NK-92 (cell line): ENCODE results near the gene IL18RAP.

ENCODE experiments used
- DNase-seq: peaks from one replicate; lab custom pipeline; 2025; ENCODE audit not compliant: unreplicated experiment; lab: John Stamatoyannopoulos, UW

Gene IL18RAP

DNA sequence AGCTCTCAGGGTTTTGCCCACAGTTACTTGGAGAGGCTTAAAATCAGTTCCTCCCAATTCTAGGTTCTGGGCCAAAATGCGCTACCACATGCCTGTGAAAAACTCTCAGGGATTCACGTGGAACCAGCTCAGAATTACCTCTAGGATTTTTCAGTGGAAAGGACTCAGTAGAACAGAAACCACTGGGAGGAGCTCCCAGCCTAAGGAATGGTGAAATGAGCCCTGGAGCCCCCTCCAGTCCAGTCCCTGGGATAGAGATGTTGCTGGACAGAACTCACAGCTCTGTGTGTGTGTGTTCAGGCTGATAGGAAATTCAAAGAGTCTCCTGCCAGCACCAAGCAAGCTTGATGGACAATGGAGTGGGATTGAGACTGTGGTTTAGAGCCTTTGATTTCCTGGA is 29.0 kb downstream of the IL18RAP start:
- no peak for DNase-seq

DNA sequence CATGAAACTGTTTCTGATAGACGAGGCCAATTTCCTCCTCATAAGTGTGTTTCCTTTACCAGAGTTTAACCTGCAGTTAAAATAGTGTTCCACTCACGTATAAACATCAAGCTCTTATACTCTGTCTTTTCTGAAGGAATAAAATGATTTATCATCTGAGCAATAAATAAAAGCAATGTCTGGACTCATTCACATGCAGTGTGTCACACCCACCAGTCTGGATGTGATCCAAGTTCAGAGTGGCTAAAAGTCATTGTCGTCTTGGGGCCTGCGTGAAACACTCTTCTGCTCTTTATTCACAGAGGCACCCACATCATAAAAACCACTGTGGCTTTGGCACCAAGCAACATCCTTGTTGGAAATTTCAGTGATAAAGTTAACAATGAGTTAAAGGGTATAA is 30.5 kb downstream of the IL18RAP start:
- no peak for DNase-seq

DNA sequence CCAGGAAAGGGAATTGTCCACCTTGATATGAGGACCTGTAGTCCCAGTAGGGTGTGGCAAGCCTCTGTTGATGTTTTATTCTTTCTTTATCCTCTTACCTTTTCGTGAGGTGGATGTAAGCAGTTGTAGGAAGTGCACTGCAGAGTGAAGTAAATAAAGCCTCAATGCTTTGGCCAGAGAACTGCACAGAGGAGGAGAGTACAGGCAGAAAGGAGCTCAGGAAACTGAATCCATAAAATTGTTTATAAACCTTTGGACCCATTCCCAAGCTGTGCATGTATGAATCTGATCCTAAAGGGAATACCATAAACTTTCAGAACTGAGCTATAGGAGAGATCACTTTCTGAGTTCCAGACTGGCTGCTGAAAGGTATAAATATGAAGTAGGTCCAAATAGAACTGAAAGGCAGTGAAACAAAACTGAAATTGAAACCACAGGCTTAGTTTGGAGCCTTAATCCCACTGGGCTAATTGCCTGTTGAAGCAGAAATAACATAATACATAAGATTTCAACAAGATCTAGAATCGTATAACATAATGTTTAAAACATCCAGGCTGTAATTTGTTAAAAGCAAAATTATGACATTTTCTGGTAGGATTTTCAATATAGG is 32.2 kb downstream of the IL18RAP start:
- no peak for DNase-seq

DNA sequence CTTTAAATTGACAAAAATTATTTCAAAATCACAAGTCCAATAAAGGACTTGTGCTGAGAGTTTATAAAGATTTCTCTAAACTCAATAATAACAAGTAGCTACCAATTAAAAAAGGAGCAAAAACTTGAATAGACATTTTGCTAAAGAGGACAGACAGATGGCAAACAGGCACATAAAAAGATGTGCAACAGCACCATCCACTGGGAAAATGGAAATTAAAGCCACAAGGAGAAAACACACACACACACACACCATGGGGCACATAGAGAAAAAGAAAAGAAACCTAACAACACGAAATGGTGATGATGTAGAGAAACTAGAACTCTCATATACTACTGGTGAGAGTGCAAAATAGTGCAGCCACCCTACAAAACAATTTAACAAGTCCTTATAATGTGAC is 37.5 kb downstream of the IL18RAP start:
- DNase-seq, result no peak

GRCh38 chr2:102461188-102461587 is 38.2 kb downstream of the IL18RAP start:
- no peak for DNase-seq

- no peak for DNase-seq
Observed at GRCh38 chr2:102463160-102463559, 40.2 kb downstream of the IL18RAP start.

DNA sequence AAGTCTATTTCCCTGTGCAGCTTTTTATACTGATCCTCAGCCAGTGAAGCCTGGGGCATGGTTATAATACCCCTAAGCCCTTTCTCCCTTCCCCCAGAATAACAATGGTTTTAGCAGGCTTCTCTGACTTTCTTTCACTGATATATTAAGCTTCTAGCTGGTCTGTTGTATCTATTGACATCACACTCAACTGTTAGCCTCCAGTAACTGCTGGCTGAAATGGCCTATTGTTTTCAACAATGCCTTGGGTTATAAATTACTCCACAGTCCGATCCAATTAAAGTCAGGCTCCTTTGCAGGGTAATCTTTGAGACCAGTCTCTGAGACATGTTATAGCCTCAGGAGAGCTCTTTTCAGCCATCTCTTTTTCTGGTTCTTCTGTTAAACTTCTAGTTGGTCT is 47.2 kb downstream of the IL18RAP start:
- DNase-seq, result no peak

- no peak for DNase-seq
Observed at GRCh38 chr2:102473020-102473419, 50.1 kb downstream of the IL18RAP start, which contains the start of gene SLC9A4. Gene SLC9A4 (plus strand): TSS chr2:102473226. CDS start chr2:102473760, 534 bp downstream.

DNA sequence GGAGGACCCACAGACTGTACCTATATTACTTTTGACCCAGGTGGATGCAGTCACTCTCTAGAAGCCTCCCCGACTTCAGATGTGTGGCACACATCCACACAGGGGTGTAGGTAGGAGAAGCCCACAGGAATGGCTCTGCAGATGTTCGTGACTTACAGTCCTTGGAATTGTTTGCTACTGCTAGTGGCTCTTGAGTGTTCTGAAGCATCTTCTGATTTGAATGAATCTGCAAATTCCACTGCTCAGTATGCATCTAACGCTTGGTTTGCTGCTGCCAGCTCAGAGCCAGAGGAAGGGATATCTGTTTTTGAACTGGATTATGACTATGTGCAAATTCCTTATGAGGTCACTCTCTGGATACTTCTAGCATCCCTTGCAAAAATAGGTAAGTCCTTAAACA is 50.7 kb downstream of the IL18RAP start:
- no peak for DNase-seq

- DNase-seq, result no peak
Observed at GRCh38 chr2:102474785-102475184, 51.8 kb downstream of the IL18RAP start.

- DNase-seq, result no peak
Observed at GRCh38 chr2:102478686-102479470, 55.9 kb downstream of the IL18RAP start.

DNA sequence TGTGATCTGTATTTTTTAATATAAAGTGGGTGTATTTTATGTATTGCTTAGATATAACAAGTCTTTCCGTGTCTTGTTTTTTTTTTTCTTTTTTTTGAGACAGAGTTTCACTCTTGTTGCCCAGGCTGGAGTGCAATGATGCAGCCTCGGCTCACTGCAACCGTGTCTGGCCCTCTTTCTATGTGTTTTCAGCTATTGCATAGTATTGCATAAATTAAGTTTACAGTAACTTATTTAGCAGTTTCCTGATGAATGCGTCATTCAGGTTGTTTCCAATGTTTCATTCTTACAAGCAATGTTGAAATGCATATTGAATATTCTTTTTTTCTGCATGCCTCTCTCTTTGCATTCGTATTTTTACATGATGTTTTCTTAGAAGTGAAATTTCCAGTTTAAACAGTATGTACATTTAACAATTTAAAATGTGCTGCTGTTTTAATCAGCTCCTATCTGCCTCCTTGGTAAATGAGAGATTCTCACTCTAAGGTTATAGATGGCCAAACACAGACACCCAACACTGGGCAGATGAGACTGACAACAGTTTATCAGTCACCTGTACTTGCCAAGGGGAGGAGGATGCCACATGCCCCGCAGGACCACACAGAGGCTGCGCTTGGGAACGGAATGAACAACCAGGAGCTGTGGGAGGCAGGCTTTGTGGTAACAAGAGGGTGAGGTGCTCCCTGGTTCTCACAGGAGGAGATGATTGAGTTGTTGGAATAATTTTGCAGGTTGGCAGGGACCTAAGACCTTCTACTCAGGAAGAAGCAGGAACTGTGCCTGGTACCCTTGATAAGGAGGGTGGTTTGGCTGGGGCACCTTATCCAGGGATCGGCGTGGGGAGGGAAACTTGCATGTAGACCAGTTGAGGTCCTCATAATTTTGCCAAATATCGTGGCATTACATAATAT is 57.6 kb downstream of the IL18RAP start:
- no peak for DNase-seq

GRCh38 chr2:102481931-102482330 is 59.0 kb downstream of the IL18RAP start:
- no peak for DNase-seq

GRCh38 chr2:102483086-102483485 is 60.1 kb downstream of the IL18RAP start:
- DNase-seq, result no peak

GRCh38 chr2:102484310-102485061 is 61.5 kb downstream of the IL18RAP start:
- DNase-seq, result no peak

DNA sequence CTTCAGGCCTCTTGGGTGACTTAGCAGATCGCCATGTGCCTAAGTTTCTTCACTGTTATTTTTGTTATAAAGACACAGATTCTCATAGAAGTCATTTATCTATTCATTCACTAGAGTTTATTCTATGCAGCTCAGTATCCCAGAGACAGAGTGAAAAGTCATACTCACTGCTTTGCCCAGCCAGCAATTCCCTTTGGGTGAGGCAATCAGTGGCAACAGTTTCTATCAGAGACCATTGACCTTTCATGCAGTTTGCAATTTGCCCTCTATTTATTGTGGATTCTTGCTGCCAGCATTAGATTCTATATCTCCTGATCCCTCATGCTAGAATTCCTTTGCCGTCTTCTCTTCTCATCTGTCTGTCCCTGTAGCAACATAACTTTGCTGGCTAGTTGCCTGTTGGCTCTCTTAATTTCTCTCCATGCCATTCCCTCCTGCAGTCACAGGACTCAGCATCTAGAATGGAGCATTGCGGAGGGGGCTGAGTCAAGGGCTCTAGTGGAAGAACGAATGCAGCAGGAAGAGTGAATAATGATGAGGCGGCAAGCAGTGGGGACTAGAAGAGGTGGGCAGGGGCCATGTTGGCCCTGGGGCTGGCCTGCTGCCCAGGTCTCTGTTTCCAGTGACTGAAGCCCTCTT is 62.3 kb downstream of the IL18RAP start:
- no peak for DNase-seq

GRCh38 chr2:102486941-102487702 is 64.2 kb downstream of the IL18RAP start:
- no peak for DNase-seq

DNA sequence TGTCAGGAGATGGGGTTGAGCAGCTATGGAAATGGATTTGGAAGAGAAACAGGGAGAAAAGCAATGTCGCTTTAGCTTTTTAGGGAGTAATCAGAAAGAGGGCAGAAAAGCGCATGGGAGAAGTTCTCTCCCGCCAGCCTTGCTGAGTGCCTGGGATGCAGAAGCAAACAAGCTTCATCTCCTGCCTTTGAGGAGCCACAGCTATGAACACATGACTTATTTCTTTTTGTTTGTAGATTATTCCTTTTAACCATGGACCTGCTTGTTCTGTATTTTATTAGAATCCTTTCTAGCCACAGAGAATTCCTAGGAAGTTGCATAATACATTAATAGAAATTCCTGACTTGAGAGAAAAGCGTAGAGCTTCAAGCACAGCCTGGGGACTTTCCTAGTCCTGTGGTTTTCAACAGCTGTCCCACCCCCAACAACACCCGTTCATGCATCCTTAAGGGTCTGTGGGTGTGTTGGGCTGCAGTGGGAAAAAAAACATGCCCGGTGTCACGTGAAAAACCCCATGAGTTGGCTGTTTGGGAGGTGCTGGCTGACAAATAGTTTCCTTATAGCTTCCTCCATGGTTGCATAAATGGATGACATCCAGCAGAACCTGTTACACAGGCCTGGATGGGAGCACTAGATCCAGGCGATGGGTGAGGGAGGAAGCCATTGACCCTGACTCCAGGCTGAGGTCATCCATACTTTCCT is 65.0 kb downstream of the IL18RAP start:
- no peak for DNase-seq

- no peak for DNase-seq
Observed at GRCh38 chr2:102489646-102490045, 66.7 kb downstream of the IL18RAP start.
